Mucosa of descending colon (tissue), 3 donors: ENCODE results near the gene MARK4. TPM values are rescaled to one million over a fixed set of nuclear protein-coding genes. Genes with fewer than 3 reads are reported as not detected.

Source experiments
- ATAC-seq: fragments of 200-7000 bp; cut with Tn5 transposase; one replicate; pipeline ENCODE4 v1.9.1; 2020; ENCODE audit warnings: mild to moderate bottlenecking, moderate library complexity
- DNase-seq, 3 donors: peaks; one replicate each; pipeline ENCODE4 v3.0.0-alpha.2; 2020
- H3K36me3 ChIP-seq: fragments of 200-600 bp; one replicate; pipeline ENCODE4 v1.8.0; 2021; ENCODE audit warnings: low read depth, mild to moderate bottlenecking
- H3K4me1 ChIP-seq: fragments of 200-600 bp; one replicate; pipeline ENCODE4 v1.8.0; 2021; ENCODE audit warnings: low read depth, mild to moderate bottlenecking
- H3K4me3 ChIP-seq: fragments of 200-600 bp; one replicate; pipeline ENCODE4 v1.8.0; 2021; ENCODE audit warnings: mild to moderate bottlenecking
- H3K9me3 ChIP-seq: fragments of 200-600 bp; one replicate; pipeline ENCODE4 v1.8.0; 2021; ENCODE audit warnings: mild to moderate bottlenecking
- intact Hi-C, 2 donors: fragments of 100-400 bp; cut with DNase I in 1 of 2; cut with micrococcal nuclease in 1 of 2; formaldehyde crosslinking; loops; one replicate each; pipeline versions ENCODE4 v1.11.0 to v1.11.1; 2022; cut with DNase I, micrococcal nuclease
- total RNA-seq, 3 donors: library from RNA; stranded (reverse); fragmentation: NEBNext Ultra II Directional in 2 of 3; extraction: Animal tissue kit (Norgen Biotek cat#: 25700) in 2 of 3; gene quantifications; one replicate each; pipeline versions ENCODE4 v1.2.1 to v1.2.4, GENCODE V29; 2021 to 2023
- TF ChIP-seq, protein P1 (sequence below): fragments of 200-600 bp; IDR thresholded peaks from one replicate; pipeline ENCODE4 v1.8.0; 2022; ENCODE audit warnings: antibody characterized with exemption, mild to moderate bottlenecking
- donor health status: DM: no; HTN: no; CAD: no; lungs with moderate emphysema.
- donor health status: DM: no; HTN: no; CAD: no.
- donor health status: DM: no; HTN: yes; CAD: no.

Gene MARK4
- total RNA-seq, 3 donors from 2014 or later, result 15.7 to 34.6 (median 17.0) TPM

DNA sequence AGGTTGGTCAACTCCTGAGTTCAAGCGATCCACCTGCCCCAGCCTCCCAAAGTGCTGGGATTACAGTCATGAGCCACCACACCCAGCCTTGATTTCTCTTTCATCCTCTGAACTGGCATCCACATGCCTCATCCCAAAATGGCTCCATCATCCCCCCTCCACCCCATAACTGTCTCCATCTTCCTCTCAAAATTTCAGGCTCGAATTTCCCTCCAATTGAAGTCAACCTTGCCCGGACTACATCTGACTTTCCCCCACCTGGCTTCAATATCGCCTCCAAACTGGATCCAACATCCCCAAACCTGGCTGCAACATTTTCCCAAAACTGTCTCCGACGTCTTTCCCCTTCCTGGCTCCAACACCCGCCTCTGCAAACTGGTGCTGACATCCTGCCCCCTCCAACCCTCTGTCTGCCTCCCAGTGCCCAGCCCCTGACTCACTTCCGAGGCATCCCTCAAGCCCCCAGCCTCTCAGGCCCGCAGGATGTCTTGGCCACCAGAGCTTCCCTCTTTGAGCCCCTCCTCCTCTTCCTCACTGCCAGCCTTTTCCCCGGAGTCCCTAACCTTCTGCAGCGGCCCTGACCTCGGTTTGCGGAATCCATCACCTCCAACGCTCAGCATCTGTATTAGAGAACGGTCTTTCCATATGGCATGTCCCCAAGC is 6.8 kb upstream of the MARK4 start:
- H3K4me3 ChIP-seq, result no peak overlapping the region
- DNase-seq (no peak), ATAC-seq (no peak)
- no peaks in the 10 kb centered on the region for H3K9me3 ChIP-seq
- TF ChIP-seq, protein P1, sequence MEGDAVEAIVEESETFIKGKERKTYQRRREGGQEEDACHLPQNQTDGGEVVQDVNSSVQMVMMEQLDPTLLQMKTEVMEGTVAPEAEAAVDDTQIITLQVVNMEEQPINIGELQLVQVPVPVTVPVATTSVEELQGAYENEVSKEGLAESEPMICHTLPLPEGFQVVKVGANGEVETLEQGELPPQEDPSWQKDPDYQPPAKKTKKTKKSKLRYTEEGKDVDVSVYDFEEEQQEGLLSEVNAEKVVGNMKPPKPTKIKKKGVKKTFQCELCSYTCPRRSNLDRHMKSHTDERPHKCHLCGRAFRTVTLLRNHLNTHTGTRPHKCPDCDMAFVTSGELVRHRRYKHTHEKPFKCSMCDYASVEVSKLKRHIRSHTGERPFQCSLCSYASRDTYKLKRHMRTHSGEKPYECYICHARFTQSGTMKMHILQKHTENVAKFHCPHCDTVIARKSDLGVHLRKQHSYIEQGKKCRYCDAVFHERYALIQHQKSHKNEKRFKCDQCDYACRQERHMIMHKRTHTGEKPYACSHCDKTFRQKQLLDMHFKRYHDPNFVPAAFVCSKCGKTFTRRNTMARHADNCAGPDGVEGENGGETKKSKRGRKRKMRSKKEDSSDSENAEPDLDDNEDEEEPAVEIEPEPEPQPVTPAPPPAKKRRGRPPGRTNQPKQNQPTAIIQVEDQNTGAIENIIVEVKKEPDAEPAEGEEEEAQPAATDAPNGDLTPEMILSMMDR, result no peak
- no peaks in the 10 kb centered on the region for H3K36me3 ChIP-seq
- no peaks in the 10 kb centered on the region for H3K4me1 ChIP-seq
- intact Hi-C loops, result no loop called here

DNA sequence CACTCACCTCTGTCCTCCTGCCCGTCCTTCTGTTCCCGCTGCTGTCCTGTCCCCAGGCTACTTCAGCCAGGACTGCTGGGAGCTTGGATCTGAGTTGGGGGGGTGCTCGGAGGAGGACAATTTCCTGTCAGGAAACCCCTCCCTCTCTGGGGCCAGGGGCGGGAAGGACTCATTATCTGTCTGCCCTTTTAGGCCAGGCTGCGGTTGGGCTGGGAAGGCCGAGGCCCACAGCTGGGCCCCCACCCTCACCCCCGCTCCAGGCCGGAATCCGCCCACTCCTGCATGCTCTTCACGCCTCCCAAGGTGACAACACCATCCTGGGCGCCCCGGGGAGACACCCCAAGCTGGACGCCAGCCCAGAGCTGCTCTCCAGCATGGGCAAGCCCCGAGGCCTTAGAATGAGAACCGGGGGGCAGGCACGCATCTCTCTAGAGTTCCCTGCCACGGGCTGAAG is 5.7 kb upstream of the MARK4 start, which contains the start of gene EXOC3L2:
Gene EXOC3L2, minus strand, starts transcription at position 74 of the 454 bp plus-strand sequence. CDS start 6,362 bp downstream, outside the sequence.
- H3K36me3 ChIP-seq, result no peaks in the 10 kb centered on the region
- no peak for ATAC-seq
- intact Hi-C loops, result loop anchor here in 1 of 2 donors (5.0 kb wide), 1 partner anchor 92 kb away; no protein-coding TSS in a partner anchor
- H3K9me3 ChIP-seq, result no peaks in the 10 kb centered on the region
- H3K4me1 ChIP-seq, result peaks cover 2% of the 10 kb centered on the region
- DNase-seq, result no peak
- H3K4me3 ChIP-seq, result no peak within 1 kb of the TSS
- TF ChIP-seq, protein P1, result no peak

DNA sequence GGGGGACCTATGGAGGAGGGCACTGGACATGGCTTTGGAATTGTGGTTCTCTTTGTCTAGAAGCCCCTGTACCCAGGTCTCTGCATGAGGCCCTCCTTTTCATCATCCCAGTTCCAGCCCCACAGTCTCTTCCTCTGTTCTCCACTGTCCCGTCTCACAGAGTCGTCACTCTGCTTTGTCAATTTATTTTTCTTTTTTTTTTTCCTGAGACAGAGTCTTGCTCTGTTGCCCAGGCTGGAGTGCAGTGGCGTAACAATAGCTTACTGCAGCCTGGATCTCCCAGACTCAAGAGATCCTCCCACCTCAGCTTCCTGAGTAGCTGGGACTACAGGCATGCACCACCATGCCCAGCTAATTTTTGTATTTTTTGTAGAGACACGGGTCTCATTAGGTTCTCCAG is 5.2 kb upstream of the MARK4 start:
- DNase-seq, result no peak
- TF ChIP-seq, protein P1, result no peak
- intact Hi-C loops, result loop anchor here in 1 of 2 donors (5.0 kb wide), 1 partner anchor 91 kb away; no protein-coding TSS in a partner anchor
- no peak for ATAC-seq
- Histone ChIP-seq H3K9me3 (no peaks in the 10 kb centered on the region), H3K4me3 (no peak overlapping the region), H3K36me3 (no peaks in the 10 kb centered on the region), H3K4me1 (peaks cover 4% of the 10 kb centered on the region)

DNA sequence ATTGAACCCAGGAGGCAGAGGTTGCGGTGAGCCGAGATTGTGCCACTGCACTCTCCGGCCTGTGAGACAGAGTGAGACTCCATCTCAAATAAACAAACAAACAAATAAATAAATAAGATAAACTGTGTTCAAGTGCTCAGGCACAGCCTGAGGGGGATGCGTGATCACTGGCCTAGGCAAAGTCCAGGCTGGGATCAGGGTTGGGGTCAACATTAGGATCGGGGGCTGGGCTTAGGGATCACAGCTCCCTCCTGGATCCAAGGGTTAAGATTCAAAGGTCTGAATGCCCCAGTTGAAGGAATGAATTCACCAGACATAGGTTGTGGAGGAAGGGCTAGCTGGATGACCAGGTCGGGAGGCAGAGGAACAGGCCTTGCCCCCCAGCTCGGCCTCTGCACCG is 3.9 kb upstream of the MARK4 start:
- Histone ChIP-seq H3K36me3 (no peaks in the 10 kb centered on the region), H3K4me3 (no peak overlapping the region), H3K4me1 (peaks cover 7% of the 10 kb centered on the region), H3K9me3 (no peaks in the 10 kb centered on the region)
- intact Hi-C loops, result loop anchor here in 1 of 2 donors (5.0 kb wide), 1 partner anchor 90 kb away; no protein-coding TSS in a partner anchor
- DNase-seq (no peak), ATAC-seq (no peak)
- TF ChIP-seq, protein P1, result no peak

DNA sequence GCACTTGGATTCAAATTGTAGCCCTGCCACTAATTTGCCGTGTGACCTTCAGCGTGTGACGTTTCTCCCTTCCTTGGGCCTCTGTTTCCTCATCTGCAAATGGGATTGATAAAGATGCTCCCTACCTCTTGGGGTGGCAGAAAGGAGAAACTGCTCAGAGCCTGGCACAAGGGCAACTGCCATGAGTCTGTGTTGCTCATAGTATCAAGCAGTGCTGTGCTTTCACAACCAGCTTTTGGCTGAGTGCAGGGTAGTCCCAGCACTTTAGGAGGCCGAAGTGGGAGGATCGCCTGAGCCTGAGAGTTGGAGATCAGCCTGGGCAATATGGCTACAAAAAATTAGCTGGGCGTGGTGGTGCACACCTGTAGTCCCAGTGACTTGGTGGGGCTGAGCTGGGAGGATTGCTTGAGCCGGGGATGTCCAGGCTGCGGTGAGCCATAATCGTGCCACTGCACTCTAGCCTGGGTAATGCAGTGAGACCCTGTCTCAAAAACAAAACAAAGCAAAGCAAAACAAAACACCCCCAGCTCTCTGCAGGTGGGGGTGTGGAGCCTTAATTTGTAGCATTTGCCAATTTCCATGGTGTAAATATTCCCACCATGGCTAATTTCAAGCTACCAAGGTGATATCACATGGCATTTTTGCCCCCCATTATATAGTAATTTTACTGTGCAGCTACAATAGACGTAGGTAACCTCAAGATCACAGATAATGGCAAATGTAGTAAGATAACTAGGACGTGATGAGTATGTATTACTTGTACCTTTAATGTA is 1.6 kb upstream of the MARK4 start:
- Histone ChIP-seq H3K4me1 (peaks cover 12% of the 10 kb centered on the region), H3K4me3 (no peak overlapping the region), H3K36me3 (no peaks in the 10 kb centered on the region), H3K9me3 (no peaks in the 10 kb centered on the region)
- DNase-seq (no peak), ATAC-seq (no peak)
- intact Hi-C loops, result loop anchor here in 1 of 2 donors (5.0 kb wide), 1 partner anchor 88 kb away; no protein-coding TSS in a partner anchor
- TF ChIP-seq, protein P1, result no peak
